Neural progenitor cell (in vitro differentiated cells): ENCODE data around the gene IQSEC1. TPM values are rescaled to one million over a fixed set of nuclear protein-coding genes. Genes with fewer than 3 reads are reported as not detected.

Experiments
- DNase-seq: peaks from one replicate; pipeline ENCODE4 v3.0.0-alpha.2; 2016; ENCODE audit warnings: low spot score
- H2AFZ ChIP-seq: fragments of 200-600 bp; sonication (generic); replicated peaks from 2 replicates; pipeline ENCODE4 v1.6.1; 2016; ENCODE audit warnings: antibody characterized with exemption
- H3F3A ChIP-seq: fragments of 200-600 bp; sonication (generic); 2 replicates; pipeline ENCODE4 v1.6.1; 2016; ENCODE audit warnings: antibody characterized with exemption, low read depth
- H3K27ac ChIP-seq: fragments of 200-600 bp; sonication (generic); 2 replicates; pipeline ENCODE4 v1.5.1; 2016; ENCODE audit warnings: mild to moderate bottlenecking
- H3K27me3 ChIP-seq: fragments of 200-600 bp; sonication (generic); 2 replicates; pipeline ENCODE4 v1.6.1; 2016; ENCODE audit warnings: mild to moderate bottlenecking, moderate library complexity
- H3K36me3 ChIP-seq: fragments of 200-600 bp; sonication (generic); 2 replicates; pipeline ENCODE4 v1.5.1; 2016
- H3K4me1 ChIP-seq: fragments of 200-600 bp; sonication (generic); 2 replicates; pipeline ENCODE4 v1.6.1; 2016; ENCODE audit warnings: mixed run types
- H3K4me2 ChIP-seq: fragments of 200-600 bp; sonication (generic); 2 replicates; pipeline ENCODE4 v1.6.1; 2016
- H3K4me3 ChIP-seq: fragments of 200-600 bp; sonication (generic); 2 replicates; pipeline ENCODE4 v1.5.1; 2016
- H3K79me2 ChIP-seq: fragments of 200-600 bp; sonication (generic); 2 replicates; pipeline ENCODE4 v1.6.1; 2016; ENCODE audit warnings: low read depth
- H3K9ac ChIP-seq: fragments of 200-600 bp; sonication (generic); 2 replicates; pipeline ENCODE4 v1.6.1; 2016
- H3K9me3 ChIP-seq: fragments of 200-600 bp; sonication (generic); 2 replicates; pipeline ENCODE4 v1.5.1; 2016; ENCODE audit warnings: low read depth
- H4K20me1 ChIP-seq: fragments of 200-600 bp; sonication (generic); 2 replicates; pipeline ENCODE4 v1.6.1; 2016; ENCODE audit warnings: low read depth
- H3K27ac Mint-ChIP-seq: 3 replicates; pipeline ENCODE4 v1.8.0; 2021; ENCODE audit warnings: mixed read lengths
- H3K27me3 Mint-ChIP-seq: 2 replicates; pipeline ENCODE4 v1.8.0; 2022; ENCODE audit warnings: low read depth, mild to moderate bottlenecking, inconsistent platforms, moderate library complexity, mixed read lengths; ENCODE audit not compliant: insufficient read depth
- H3K36me3 Mint-ChIP-seq: 3 replicates; pipeline ENCODE4 v1.8.0; 2021; ENCODE audit warnings: mixed read lengths
- H3K4me1 Mint-ChIP-seq: 3 replicates; pipeline ENCODE4 v1.8.0; 2021; ENCODE audit warnings: mixed read lengths
- H3K4me3 Mint-ChIP-seq: 3 replicates; pipeline ENCODE4 v1.8.0; 2021; ENCODE audit warnings: mild to moderate bottlenecking, moderate library complexity, mixed read lengths
- H3K9me3 Mint-ChIP-seq: 3 replicates; pipeline ENCODE4 v1.8.0; 2020; ENCODE audit warnings: mixed read lengths
- CTCF ChIP-seq: fragments of 200-600 bp; sonication (generic); IDR thresholded peaks from 2 replicates; pipeline ENCODE4 v1.5.1; 2017; ENCODE audit warnings: antibody characterized with exemption, mild to moderate bottlenecking
- EZH2 ChIP-seq: fragments of 200-600 bp; sonication (generic); IDR thresholded peaks from 2 replicates; pipeline ENCODE4 v1.6.1; 2017; ENCODE audit warnings: antibody characterized with exemption, mild to moderate bottlenecking, moderate library complexity
- EZH2phosphoT487 ChIP-seq: fragments of 200-600 bp; sonication (generic); IDR thresholded peaks from 2 replicates; pipeline ENCODE4 v1.6.1; 2017; ENCODE audit warnings: antibody characterized with exemption
- total RNA-seq: library from RNA; depleted of rRNA; stranded (reverse); fragments of >200 nt; gene quantifications from 2 replicates; pipeline ENCODE4 v1.2.3, GENCODE V29; 2015; ENCODE audit warnings: low replicate concordance

IQSEC1 gene
- total RNA-seq, 1 donor from 2014 or later: 8.9 TPM

GRCh38 chr3:12894629-12895028, 178.6 kb downstream of the IQSEC1 start:
- Mint-ChIP-seq H3K27ac (peak overlapping the region; percentile 15), H3K4me3 (peak overlapping the region; percentile 19), H3K9me3 (no peaks in the 10 kb centered on the region), H3K27me3 (peaks cover 8% of the 10 kb centered on the region), H3K36me3 (peaks cover 3% of the 10 kb centered on the region), H3K4me1 (peaks cover 41% of the 10 kb centered on the region)
- H3K9ac ChIP-seq: no peak overlapping the region
- TF ChIP-seq EZH2phosphoT487 (no peak), EZH2 (no peak), CTCF (no peak)
- no peak for DNase-seq
- H3F3A ChIP-seq: no peaks in the 10 kb centered on the region
- H3K4me1 ChIP-seq: peaks cover 17% of the 10 kb centered on the region
- peaks cover 22% of the 10 kb centered on the region for H3K27me3 ChIP-seq
- H3K9me3 ChIP-seq: no peaks in the 10 kb centered on the region
- H3K36me3 ChIP-seq: no peaks in the 10 kb centered on the region
- no peak overlapping the region for H3K27ac ChIP-seq
- H3K4me2 ChIP-seq: no peak overlapping the region
- H3K4me3 ChIP-seq: no peak overlapping the region
- H2AFZ ChIP-seq: no peak overlapping the region
- H4K20me1 ChIP-seq: peaks cover 11% of the 10 kb centered on the region
- no peaks in the 10 kb centered on the region for H3K79me2 ChIP-seq

GRCh38 chr3:12893852-12894251, 179.4 kb downstream of the IQSEC1 start:
- no peak overlapping the region for H3K27ac Mint-ChIP-seq
- H3K27ac ChIP-seq: no peak overlapping the region
- no peak overlapping the region for H3K9ac ChIP-seq
- H3K27me3 ChIP-seq: peaks cover 27% of the 10 kb centered on the region
- H3K4me3 ChIP-seq: no peak overlapping the region
- H4K20me1 ChIP-seq: peaks cover 5% of the 10 kb centered on the region
- no peaks in the 10 kb centered on the region for H3K79me2 ChIP-seq
- H3K4me1 ChIP-seq: peaks cover 14% of the 10 kb centered on the region
- no peak for TF ChIP-seq EZH2phosphoT487
- no peak for TF ChIP-seq EZH2
- TF ChIP-seq CTCF: no peak
- no peaks in the 10 kb centered on the region for H3F3A ChIP-seq
- H2AFZ ChIP-seq: no peak overlapping the region
- peaks cover 8% of the 10 kb centered on the region for H3K27me3 Mint-ChIP-seq
- H3K36me3 Mint-ChIP-seq: peaks cover 2% of the 10 kb centered on the region
- no peaks in the 10 kb centered on the region for H3K9me3 ChIP-seq
- H3K4me1 Mint-ChIP-seq: peaks cover 41% of the 10 kb centered on the region
- no peak overlapping the region for H3K4me2 ChIP-seq
- H3K4me3 Mint-ChIP-seq: no peak overlapping the region
- no peaks in the 10 kb centered on the region for H3K9me3 Mint-ChIP-seq
- H3K36me3 ChIP-seq: no peaks in the 10 kb centered on the region
- no peak for DNase-seq

GRCh38 chr3:12893247-12893646, 180.0 kb downstream of the IQSEC1 start:
- no peaks in the 10 kb centered on the region for H3K79me2 ChIP-seq
- DNase-seq: no peak
- no peaks in the 10 kb centered on the region for H3K36me3 ChIP-seq
- no peak overlapping the region for H3K4me2 ChIP-seq
- no peak overlapping the region for H3K27ac Mint-ChIP-seq
- peaks cover 8% of the 10 kb centered on the region for H3K27me3 Mint-ChIP-seq
- H3K27me3 ChIP-seq: peaks cover 27% of the 10 kb centered on the region
- peak overlapping the region; percentile 12 for H3K4me3 Mint-ChIP-seq
- no peak overlapping the region for H2AFZ ChIP-seq
- H3K36me3 Mint-ChIP-seq: no peaks in the 10 kb centered on the region
- H3K4me1 Mint-ChIP-seq: peaks cover 37% of the 10 kb centered on the region
- no peak overlapping the region for H3K9ac ChIP-seq
- H3K9me3 ChIP-seq: no peaks in the 10 kb centered on the region
- H3F3A ChIP-seq: no peaks in the 10 kb centered on the region
- no peaks in the 10 kb centered on the region for H3K9me3 Mint-ChIP-seq
- TF ChIP-seq EZH2: no peak
- TF ChIP-seq CTCF: no peak
- TF ChIP-seq EZH2phosphoT487: no peak
- no peak overlapping the region for H3K4me3 ChIP-seq
- peaks cover 1% of the 10 kb centered on the region for H4K20me1 ChIP-seq
- no peak overlapping the region for H3K27ac ChIP-seq
- H3K4me1 ChIP-seq: peaks cover 8% of the 10 kb centered on the region
